C4-2B (cell line): ENCODE data around the gene AHCYL2.

Experiments
- CTCF ChIP-seq: fragments of 450-650 bp; conservative IDR thresholded peaks from 2 replicates; pipeline ENCODE4 v1.5.1; 2017; ENCODE audit warnings: mild to moderate bottlenecking
- ZFX ChIP-seq: fragments of 450-650 bp; IDR thresholded peaks from 2 replicates; pipeline ENCODE4 v1.6.1; 2017

DNA sequence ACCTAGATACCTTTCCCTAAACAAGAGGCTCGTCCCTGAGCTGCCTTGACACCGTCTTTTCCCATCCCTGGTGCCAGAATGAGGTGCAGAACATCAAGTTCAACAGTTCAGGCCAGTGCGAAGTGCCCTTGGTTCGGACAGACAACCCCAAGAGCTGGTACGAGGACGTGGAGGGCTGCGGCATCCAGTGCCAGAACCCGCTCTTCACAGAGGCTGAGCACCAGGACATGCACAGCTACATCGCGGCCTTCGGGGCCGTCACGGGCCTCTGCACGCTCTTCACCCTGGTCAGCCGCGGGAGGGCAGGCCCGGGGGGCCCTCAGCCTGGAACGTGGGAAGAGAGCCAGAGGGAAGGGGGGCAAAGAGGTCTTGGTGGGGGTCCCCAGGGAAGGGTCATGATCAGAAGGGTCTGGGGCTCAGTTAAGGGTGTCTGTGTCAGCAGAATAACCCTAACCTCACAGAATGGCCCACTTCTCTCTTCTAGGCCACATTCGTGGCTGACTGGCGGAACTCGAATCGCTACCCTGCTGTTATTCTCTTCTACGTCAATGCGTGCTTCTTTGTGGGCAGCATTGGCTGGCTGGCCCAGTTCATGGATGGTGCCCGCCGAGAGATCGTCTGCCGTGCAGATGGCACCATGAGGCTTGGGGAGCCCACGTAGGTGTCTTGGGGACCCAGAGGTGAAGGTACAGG, 19.6 kb upstream of the AHCYL2 start:
- TF ChIP-seq CTCF (no peak), ZFX (no peak)
